Neural progenitor cell (in vitro differentiated cells): ENCODE results near the gene SYT17. TPM values are rescaled to one million over a fixed set of nuclear protein-coding genes. Genes with fewer than 3 reads are reported as not detected.
A peak's percentile ranks its signal among the peaks of the same experiment; 100 is the strongest.

Experiments used
- DNase-seq: peaks from one replicate; pipeline ENCODE4 v3.0.0-alpha.2; 2016; ENCODE audit warnings: low spot score
- H2AFZ ChIP-seq: fragments of 200-600 bp; sonication (generic); replicated peaks from 2 replicates; pipeline ENCODE4 v1.6.1; 2016; ENCODE audit warnings: antibody characterized with exemption
- H3F3A ChIP-seq: fragments of 200-600 bp; sonication (generic); 2 replicates; pipeline ENCODE4 v1.6.1; 2016; ENCODE audit warnings: antibody characterized with exemption, low read depth
- H3K27ac ChIP-seq: fragments of 200-600 bp; sonication (generic); 2 replicates; pipeline ENCODE4 v1.5.1; 2016; ENCODE audit warnings: mild to moderate bottlenecking
- H3K27me3 ChIP-seq: fragments of 200-600 bp; sonication (generic); 2 replicates; pipeline ENCODE4 v1.6.1; 2016; ENCODE audit warnings: mild to moderate bottlenecking, moderate library complexity
- H3K36me3 ChIP-seq: fragments of 200-600 bp; sonication (generic); 2 replicates; pipeline ENCODE4 v1.5.1; 2016
- H3K4me1 ChIP-seq: fragments of 200-600 bp; sonication (generic); 2 replicates; pipeline ENCODE4 v1.6.1; 2016; ENCODE audit warnings: mixed run types
- H3K4me2 ChIP-seq: fragments of 200-600 bp; sonication (generic); 2 replicates; pipeline ENCODE4 v1.6.1; 2016
- H3K4me3 ChIP-seq: fragments of 200-600 bp; sonication (generic); 2 replicates; pipeline ENCODE4 v1.5.1; 2016
- H3K79me2 ChIP-seq: fragments of 200-600 bp; sonication (generic); 2 replicates; pipeline ENCODE4 v1.6.1; 2016; ENCODE audit warnings: low read depth
- H3K9ac ChIP-seq: fragments of 200-600 bp; sonication (generic); 2 replicates; pipeline ENCODE4 v1.6.1; 2016
- H3K9me3 ChIP-seq: fragments of 200-600 bp; sonication (generic); 2 replicates; pipeline ENCODE4 v1.5.1; 2016; ENCODE audit warnings: low read depth
- H4K20me1 ChIP-seq: fragments of 200-600 bp; sonication (generic); 2 replicates; pipeline ENCODE4 v1.6.1; 2016; ENCODE audit warnings: low read depth
- H3K27ac Mint-ChIP-seq: 3 replicates; pipeline ENCODE4 v1.8.0; 2021; ENCODE audit warnings: mixed read lengths
- H3K27me3 Mint-ChIP-seq: 2 replicates; pipeline ENCODE4 v1.8.0; 2022; ENCODE audit warnings: low read depth, mild to moderate bottlenecking, inconsistent platforms, moderate library complexity, mixed read lengths; ENCODE audit not compliant: insufficient read depth
- H3K36me3 Mint-ChIP-seq: 3 replicates; pipeline ENCODE4 v1.8.0; 2021; ENCODE audit warnings: mixed read lengths
- H3K4me1 Mint-ChIP-seq: 3 replicates; pipeline ENCODE4 v1.8.0; 2021; ENCODE audit warnings: mixed read lengths
- H3K4me3 Mint-ChIP-seq: 3 replicates; pipeline ENCODE4 v1.8.0; 2021; ENCODE audit warnings: mild to moderate bottlenecking, moderate library complexity, mixed read lengths
- H3K9me3 Mint-ChIP-seq: 3 replicates; pipeline ENCODE4 v1.8.0; 2020; ENCODE audit warnings: mixed read lengths
- EZH2 ChIP-seq: fragments of 200-600 bp; sonication (generic); IDR thresholded peaks from 2 replicates; pipeline ENCODE4 v1.6.1; 2017; ENCODE audit warnings: antibody characterized with exemption, mild to moderate bottlenecking, moderate library complexity
- EZH2phosphoT487 ChIP-seq: fragments of 200-600 bp; sonication (generic); IDR thresholded peaks from 2 replicates; pipeline ENCODE4 v1.6.1; 2017; ENCODE audit warnings: antibody characterized with exemption
- total RNA-seq: library from RNA; depleted of rRNA; stranded (reverse); fragments of >200 nt; gene quantifications from 2 replicates; pipeline ENCODE4 v1.2.3, GENCODE V29; 2015; ENCODE audit warnings: low replicate concordance
- TF ChIP-seq, protein P1 (sequence below): fragments of 200-600 bp; sonication (generic); IDR thresholded peaks from 2 replicates; pipeline ENCODE4 v1.5.1; 2017; ENCODE audit warnings: antibody characterized with exemption, mild to moderate bottlenecking

Gene SYT17
- total RNA-seq, 1 donor from 2014 or later: 7.2 TPM

DNA sequence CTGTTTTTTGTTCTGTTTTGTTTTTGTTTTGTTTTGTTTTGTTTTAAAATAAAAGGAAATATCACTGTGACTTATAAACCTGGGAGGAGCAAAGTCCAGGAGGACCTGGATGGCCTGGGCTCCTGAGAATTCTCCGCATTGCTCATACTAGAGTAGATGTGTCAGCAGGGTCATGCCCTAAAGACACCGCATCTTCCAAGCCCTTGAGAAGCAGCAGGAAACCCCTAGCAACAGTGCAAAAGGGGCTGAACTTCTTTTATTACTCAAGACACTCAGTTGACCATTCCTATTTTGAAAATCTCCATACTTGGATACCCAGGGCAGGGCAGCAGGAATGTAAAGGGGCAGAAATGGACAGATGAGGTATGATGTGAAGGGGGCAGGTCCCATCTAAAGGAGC lies 51.8 kb downstream of the SYT17 start:
- Histone ChIP-seq H4K20me1 (no peaks in the 10 kb centered on the region), H3K4me1 (no peaks in the 10 kb centered on the region), H3K79me2 (no peaks in the 10 kb centered on the region), H3K9me3 (no peaks in the 10 kb centered on the region), H3K4me2 (no peak overlapping the region), H3K36me3 (peaks cover 4% of the 10 kb centered on the region), H3K9ac (no peak overlapping the region), H3F3A (no peaks in the 10 kb centered on the region), H3K27me3 (no peaks in the 10 kb centered on the region), H2AFZ (no peak overlapping the region), H3K4me3 (no peak overlapping the region), H3K27ac (no peak overlapping the region)
- TF ChIP-seq EZH2 (no peak), EZH2phosphoT487 (no peak)
- TF ChIP-seq, protein P1, sequence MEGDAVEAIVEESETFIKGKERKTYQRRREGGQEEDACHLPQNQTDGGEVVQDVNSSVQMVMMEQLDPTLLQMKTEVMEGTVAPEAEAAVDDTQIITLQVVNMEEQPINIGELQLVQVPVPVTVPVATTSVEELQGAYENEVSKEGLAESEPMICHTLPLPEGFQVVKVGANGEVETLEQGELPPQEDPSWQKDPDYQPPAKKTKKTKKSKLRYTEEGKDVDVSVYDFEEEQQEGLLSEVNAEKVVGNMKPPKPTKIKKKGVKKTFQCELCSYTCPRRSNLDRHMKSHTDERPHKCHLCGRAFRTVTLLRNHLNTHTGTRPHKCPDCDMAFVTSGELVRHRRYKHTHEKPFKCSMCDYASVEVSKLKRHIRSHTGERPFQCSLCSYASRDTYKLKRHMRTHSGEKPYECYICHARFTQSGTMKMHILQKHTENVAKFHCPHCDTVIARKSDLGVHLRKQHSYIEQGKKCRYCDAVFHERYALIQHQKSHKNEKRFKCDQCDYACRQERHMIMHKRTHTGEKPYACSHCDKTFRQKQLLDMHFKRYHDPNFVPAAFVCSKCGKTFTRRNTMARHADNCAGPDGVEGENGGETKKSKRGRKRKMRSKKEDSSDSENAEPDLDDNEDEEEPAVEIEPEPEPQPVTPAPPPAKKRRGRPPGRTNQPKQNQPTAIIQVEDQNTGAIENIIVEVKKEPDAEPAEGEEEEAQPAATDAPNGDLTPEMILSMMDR: no peak
- H3K4me3 Mint-ChIP-seq: no peak overlapping the region
- no peak for DNase-seq
- H3K27ac Mint-ChIP-seq: no peak overlapping the region
- peaks cover 2% of the 10 kb centered on the region for H3K4me1 Mint-ChIP-seq
- peaks cover 38% of the 10 kb centered on the region for H3K36me3 Mint-ChIP-seq
- H3K27me3 Mint-ChIP-seq: peaks cover 4% of the 10 kb centered on the region
- peaks cover 16% of the 10 kb centered on the region for H3K9me3 Mint-ChIP-seq

DNA sequence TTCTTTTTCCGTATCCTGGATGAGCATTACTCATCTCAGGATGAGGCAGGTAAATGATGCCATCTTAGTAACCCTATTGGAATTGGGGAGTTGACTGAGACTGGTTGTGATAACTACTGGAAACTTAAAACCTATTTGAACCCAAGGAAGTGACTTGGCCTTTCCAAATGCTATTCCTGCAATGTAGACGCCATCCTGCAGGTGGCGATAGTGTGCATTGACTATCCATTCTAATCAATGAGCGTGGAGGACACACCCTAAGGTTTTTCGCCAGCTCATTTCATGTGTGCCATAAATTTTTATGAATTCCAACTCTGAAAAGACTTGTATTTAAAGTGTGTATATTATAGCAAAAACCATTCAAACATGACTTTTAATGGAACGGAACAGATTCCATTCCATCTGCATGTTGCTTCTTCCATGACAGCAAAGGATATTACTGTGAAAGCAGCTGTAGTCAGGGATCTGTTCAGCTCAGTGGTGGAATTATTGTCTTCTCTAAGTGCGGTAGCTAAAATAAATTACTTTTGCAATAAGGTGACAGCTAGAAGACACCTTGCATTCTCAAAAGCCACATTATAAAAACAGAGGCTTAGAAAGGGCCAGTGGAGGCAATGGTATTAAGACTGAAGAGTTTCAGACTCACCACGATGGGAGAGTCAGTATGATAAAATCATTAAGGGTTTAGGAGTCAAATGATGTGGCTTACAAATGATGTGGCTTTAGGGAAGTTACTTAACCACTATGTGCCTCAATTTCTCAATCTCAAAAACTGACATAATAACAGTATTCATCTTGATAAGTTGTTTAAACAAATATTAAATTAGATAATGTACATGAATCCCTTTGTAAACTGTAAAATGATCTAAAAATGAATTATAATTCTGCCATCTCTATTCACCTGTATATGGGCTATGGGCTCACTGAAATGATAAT lies 55.5 kb downstream of the SYT17 start:
- DNase-seq: peak; percentile 65
- Mint-ChIP-seq H3K36me3 (peaks cover 44% of the 10 kb centered on the region), H3K4me1 (peaks cover 16% of the 10 kb centered on the region), H3K27me3 (peaks cover 6% of the 10 kb centered on the region), H3K27ac (no peak overlapping the region), H3K4me3 (no peak overlapping the region), H3K9me3 (peaks cover 18% of the 10 kb centered on the region)
- no peak overlapping the region for H3K9ac ChIP-seq
- no peaks in the 10 kb centered on the region for H4K20me1 ChIP-seq
- no peak overlapping the region for H3K4me3 ChIP-seq
- TF ChIP-seq EZH2phosphoT487: no peak
- TF ChIP-seq, protein P1: peak; percentile 88
- H2AFZ ChIP-seq: no peak overlapping the region
- H3K4me2 ChIP-seq: no peak overlapping the region
- H3K27ac ChIP-seq: no peak overlapping the region
- H3K9me3 ChIP-seq: no peaks in the 10 kb centered on the region
- no peaks in the 10 kb centered on the region for H3K79me2 ChIP-seq
- H3K4me1 ChIP-seq: peaks cover 16% of the 10 kb centered on the region
- H3K27me3 ChIP-seq: no peaks in the 10 kb centered on the region
- peaks cover 4% of the 10 kb centered on the region for H3F3A ChIP-seq
- H3K36me3 ChIP-seq: no peaks in the 10 kb centered on the region

DNA sequence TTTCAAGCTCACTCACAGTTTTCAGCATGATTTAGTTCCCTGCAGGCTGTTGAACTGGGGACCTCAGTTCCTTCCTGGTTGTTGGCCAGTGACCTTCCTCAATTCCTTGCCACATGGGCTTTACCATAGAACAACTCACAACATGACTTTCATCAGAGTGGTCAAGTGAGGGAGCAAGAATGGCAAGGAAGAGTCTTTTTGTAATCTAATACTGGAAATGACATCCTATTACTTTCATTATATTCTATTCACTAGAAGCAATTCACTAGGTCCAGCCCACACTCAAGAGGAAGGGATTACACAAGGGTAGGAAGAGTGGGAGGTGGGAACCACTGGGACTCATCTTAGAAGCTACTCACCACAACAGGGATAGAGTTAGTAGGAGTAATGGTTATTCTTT lies 57.6 kb downstream of the SYT17 start:
- no peak overlapping the region for H3K4me3 Mint-ChIP-seq

More for the DNA sequence above, 57.6 kb downstream of the SYT17 start:
- no peaks in the 10 kb centered on the region for H4K20me1 ChIP-seq
- no peak overlapping the region for H2AFZ ChIP-seq
- no peaks in the 10 kb centered on the region for H3K27me3 ChIP-seq
- H3K27ac ChIP-seq: no peak overlapping the region
- H3K4me1 Mint-ChIP-seq: peaks cover 14% of the 10 kb centered on the region
- no peak overlapping the region for H3K9ac ChIP-seq
- peaks cover 4% of the 10 kb centered on the region for H3F3A ChIP-seq
- no peaks in the 10 kb centered on the region for H3K79me2 ChIP-seq
- no peak overlapping the region for H3K4me2 ChIP-seq
- no peak overlapping the region for H3K27ac Mint-ChIP-seq
- H3K4me3 ChIP-seq: no peak overlapping the region
- TF ChIP-seq EZH2 (no peak), EZH2phosphoT487 (no peak)
- TF ChIP-seq, protein P1: no peak
- peaks cover 38% of the 10 kb centered on the region for H3K36me3 Mint-ChIP-seq
- DNase-seq: no peak
- H3K36me3 ChIP-seq: no peaks in the 10 kb centered on the region
- peaks cover 4% of the 10 kb centered on the region for H3K27me3 Mint-ChIP-seq
- H3K9me3 Mint-ChIP-seq: peaks cover 18% of the 10 kb centered on the region
- no peaks in the 10 kb centered on the region for H3K9me3 ChIP-seq
- H3K4me1 ChIP-seq: peaks cover 23% of the 10 kb centered on the region
